Muscle layer of duodenum (tissue), 2 donors: ENCODE measurements around the gene KLHDC7B.
"Not testable (repeated sequence)": the region's sequence is repeated elsewhere in the genome, so short reads cannot be mapped to it uniquely, and the experiment has no call there.

Source experiments
- H3K27ac ChIP-seq: one replicate; pipeline ENCODE4 v1.7.0; 2013; ENCODE audit warnings: mild to moderate bottlenecking, low read length
- H3K27me3 ChIP-seq: one replicate; pipeline ENCODE4 v1.7.0; 2013; ENCODE audit warnings: low read depth, mild to moderate bottlenecking, control low read depth, low read length
- H3K36me3 ChIP-seq, 2 donors: one replicate each; pipeline ENCODE4 v1.7.0; 2013; ENCODE audit warnings: low read length in 2 of 2, control low read depth in 1 of 2, mild to moderate bottlenecking in 1 of 2; ENCODE audit not compliant: insufficient read depth in 2 of 2, control insufficient read depth in 1 of 2
- H3K4me1 ChIP-seq, 2 donors: one replicate each; pipeline ENCODE4 v1.7.0; 2013; ENCODE audit warnings: low read length in 2 of 2, mild to moderate bottlenecking in 2 of 2, control low read depth in 1 of 2, moderate library complexity in 1 of 2; ENCODE audit not compliant: insufficient read depth in 2 of 2, control insufficient read depth in 1 of 2
- H3K4me3 ChIP-seq, 2 donors: one replicate each; pipeline ENCODE4 v1.7.0; 2013; ENCODE audit warnings: low read length in 2 of 2, low read depth in 1 of 2, mild to moderate bottlenecking in 1 of 2
- H3K9me3 ChIP-seq, 2 donors: one replicate each; pipeline ENCODE4 v1.7.0; 2013; ENCODE audit warnings: low read length in 2 of 2, control low read depth in 1 of 2, mild to moderate bottlenecking in 1 of 2; ENCODE audit not compliant: control insufficient read depth in 1 of 2
- donor health status: healthy.

The KLHDC7B gene

DNA sequence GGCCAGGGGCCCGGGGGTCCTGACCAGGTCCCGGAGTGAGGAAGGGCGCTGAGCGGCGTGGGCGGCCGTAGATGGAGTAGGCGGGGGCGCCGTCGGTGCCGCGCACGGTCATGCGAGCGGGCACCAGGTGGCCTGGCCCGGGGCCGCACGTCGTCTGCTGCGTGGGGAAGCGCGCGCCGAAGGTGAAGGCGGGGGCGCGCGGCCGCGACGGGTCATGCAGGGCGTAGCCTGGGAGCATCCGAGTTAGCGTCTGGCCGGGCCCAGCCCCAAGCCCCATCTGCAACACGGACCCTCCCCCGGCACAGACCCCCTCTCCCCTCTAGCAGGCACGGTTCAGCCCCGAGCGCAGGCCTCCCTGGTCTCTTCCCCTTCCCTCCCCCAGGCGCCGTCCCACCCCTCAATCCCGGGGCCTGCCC, 14.1 kb upstream of the KLHDC7B start:
- peaks cover 4 to 42% of the 10 kb centered on the region in 2 donors for H3K4me1 ChIP-seq
- H3K27me3 ChIP-seq = no peaks in the 10 kb centered on the region
- H3K4me3 ChIP-seq = peak overlapping the region; percentile 56 to 61
- peaks cover 3% of the 10 kb centered on the region in 2 donors for H3K36me3 ChIP-seq
- no peaks in the 10 kb centered on the region for H3K9me3 ChIP-seq
- peak overlapping the region; percentile 98 for H3K27ac ChIP-seq

DNA sequence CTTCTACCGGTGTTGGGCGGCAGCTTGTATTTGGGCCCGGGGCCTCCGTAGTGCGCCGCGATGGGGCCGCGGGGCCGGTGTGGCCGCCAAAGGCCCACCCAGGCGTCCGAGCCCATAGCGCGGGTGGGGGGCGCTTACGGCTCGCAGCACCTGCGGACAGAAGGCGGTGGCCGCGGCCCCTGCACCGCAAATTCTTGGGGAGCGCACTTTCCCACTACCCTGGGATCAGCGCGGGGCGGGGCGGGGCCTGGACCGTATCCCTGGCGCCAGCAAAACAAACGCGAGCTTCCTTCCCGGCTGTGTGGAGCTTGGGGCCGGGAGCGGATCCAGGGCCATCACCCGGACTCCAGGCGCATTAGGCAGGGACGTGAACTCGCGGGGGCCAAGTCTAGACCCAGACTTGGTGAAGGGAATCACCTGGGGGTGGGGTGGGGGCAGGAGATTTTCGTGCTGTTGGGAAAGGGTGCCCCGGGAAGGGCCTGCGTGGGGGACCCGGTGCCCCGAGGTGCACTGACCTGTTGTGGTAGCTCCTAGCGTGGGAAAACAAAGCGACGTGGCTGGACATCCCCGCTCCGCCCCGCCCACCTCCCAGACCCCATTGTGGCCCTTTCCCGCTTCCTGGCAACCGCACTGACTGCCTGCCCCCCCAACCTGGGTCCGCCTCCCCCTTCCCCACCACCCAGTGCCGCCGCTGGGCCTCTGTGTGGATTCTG, 13.6 kb upstream of the KLHDC7B start:
- H3K4me1 ChIP-seq = peaks cover 4 to 37% of the 10 kb centered on the region in 2 donors
- H3K9me3 ChIP-seq = no peaks in the 10 kb centered on the region
- peak overlapping the region; percentile 56 for H3K27ac ChIP-seq
- no peaks in the 10 kb centered on the region for H3K27me3 ChIP-seq
- H3K4me3 ChIP-seq = peak overlapping the region; percentile 56 to 61
- peaks cover 3% of the 10 kb centered on the region in 2 donors for H3K36me3 ChIP-seq

DNA sequence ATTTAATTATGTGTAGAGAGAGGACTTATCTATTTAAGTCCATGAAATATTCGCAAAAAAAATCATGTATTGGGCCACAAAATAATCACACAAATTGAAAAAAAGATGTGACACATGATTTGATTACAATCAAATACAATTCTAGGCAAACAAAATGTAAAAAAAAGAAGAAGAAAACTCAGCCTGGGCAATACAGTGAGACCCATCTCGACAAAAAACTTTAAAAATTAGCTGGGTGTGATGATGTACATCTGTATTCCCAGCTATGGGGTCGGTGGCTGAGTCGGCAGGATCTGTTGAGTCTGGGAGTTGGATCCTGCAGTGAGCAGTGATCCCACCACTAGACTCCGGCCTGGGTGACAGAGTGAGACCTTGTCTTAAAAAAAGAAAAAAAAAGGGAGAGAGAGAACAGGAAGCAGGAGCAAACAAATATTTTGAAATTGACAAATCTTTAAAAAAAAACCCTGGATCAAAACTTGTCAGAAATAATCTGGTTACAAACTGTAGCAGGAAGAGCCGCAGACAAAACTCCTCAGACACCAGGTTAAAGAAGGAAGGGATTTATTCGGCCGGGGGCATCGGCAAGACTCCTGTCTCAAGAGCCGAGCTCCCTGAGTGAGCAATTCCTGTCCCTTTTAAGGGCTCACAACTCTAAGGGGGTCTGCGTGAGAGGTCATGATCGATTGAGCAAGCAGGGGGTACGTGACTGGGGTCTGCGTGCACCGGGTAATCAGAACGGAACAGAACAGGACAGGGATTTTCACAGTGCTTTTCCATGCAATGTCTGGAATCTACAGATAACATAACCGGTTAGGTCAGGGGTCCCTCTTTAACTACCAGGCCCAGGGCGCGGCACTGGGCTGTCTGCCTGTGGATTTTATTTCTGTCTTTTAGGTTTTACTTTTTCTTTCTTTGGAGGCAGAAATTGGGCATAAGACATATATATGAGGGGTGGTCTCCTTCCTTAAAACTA, 12.6 kb upstream of the KLHDC7B start:
- Histone ChIP-seq H3K27ac (peak overlapping the region; percentile 56), H3K4me1 (peaks cover 4 to 32% of the 10 kb centered on the region in 2 donors), H3K4me3 (no peak overlapping the region), H3K36me3 (peaks cover 3% of the 10 kb centered on the region in 2 donors), H3K9me3 (no peaks in the 10 kb centered on the region), H3K27me3 (no peaks in the 10 kb centered on the region)

DNA sequence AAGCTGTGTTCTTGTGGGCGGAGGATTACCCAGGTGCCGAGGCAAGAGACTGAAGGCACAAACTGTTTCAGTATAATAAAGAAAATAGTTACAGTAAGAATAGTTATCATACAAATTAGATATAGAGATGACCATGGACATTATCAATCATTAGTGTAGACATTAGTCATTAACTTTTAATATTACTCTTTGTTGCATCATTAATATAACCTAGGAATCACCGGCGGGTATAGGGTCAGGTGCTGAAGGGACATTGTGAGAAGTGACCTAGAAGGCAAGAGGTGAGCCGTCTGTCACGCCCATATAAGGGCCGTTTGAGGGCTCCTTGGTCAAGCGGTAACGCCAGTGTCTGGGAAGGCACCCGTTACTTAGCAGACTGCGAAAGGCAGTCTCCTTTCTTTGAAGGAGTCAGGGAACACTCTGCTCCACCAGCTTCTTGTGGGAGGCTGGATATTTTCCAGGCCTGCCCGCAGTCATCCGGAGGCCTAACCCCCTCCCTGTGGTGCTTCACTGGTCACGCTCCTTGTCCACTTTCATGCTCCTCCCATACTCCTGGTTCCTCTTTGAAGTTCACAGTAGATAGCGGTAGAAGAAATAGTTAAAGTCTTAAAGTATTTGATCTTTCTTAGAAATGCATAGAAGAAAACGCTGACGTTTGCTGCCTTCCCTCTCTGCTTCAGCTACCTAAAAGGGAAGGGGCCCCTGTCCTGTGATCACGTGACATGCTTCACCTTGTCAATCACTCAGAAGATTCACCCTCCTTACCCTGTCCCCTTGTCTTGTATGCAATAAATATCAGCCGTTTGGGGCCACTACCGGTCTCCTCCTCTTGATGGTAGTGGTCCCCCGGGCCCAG, 11.6 kb upstream of the KLHDC7B start:
- not testable (repeated sequence) for H3K27ac ChIP-seq, H3K9me3 ChIP-seq, H3K4me3 ChIP-seq, H3K27me3 ChIP-seq, H3K36me3 ChIP-seq
- peaks cover under 1 to 32% of the 10 kb centered on the region in 2 donors for H3K4me1 ChIP-seq

DNA sequence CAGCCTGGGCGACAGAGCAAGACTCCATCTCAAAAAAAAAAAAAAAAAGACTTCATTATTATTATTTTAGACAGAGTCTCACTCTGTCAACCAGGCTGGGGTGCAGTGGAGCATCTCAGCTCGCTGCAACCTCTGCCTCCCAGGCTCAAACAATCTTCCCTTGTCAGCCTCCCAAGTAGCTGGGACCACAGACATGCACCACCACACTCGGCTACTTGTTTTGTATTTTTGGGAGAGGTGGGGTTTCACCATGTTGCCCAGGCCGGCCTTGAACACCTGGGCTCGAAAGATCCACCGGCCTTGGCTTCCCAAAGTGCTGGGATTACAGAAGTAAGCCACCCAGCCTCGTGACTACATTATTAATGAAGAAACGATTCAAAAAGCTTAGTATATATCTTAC, 10.6 kb upstream of the KLHDC7B start:
- Histone ChIP-seq H3K4me3 (no peak overlapping the region), H3K4me1 (peaks cover 5 to 26% of the 10 kb centered on the region in 2 donors), H3K36me3 (peaks cover 0 to 1% of the 10 kb centered on the region in 2 donors), H3K27me3 (no peaks in the 10 kb centered on the region), H3K9me3 (no peaks in the 10 kb centered on the region), H3K27ac (no peak overlapping the region)

DNA sequence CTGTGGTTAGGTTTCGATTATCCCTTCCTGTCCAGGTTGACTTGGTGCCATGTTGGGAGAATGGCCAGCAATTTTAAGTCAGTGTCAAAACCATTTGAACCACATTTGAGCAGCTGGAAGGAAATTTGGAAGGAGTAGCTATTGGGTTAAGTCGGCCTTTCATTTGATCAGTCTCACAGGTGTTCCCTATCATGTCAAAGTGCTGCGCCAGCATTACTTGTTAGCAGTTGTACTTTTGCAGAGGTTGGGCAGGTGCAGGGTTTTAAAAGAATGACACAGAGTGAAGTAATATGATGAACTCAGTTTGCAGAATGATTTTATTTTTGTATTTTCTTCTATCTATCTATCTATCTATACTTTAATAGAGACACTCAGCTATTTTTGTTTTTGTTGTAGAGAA, 9.5 kb upstream of the KLHDC7B start:
- peaks cover 9 to 15% of the 10 kb centered on the region in 2 donors for H3K4me1 ChIP-seq
- no peaks in the 10 kb centered on the region for H3K27me3 ChIP-seq
- H3K27ac ChIP-seq = no peak overlapping the region

DNA sequence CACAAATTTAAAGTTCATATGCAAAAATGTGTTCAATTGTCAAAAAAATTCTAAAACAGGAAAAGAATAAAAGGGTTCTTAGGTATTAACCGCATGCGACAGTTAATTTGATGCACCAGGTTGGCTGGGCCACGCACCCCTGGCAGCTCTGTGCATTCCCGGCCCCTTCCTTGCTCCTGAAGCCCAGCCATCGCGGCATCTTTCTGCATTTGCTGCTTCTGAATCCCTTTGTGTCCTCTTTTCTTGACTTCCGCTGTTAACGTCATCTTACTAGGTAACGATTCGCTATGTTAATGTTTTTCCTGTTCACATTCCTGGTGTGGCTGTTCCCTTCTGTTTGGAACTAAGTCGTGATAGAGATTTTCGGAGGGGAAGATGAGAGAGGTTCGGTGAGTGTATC, 7.9 kb upstream of the KLHDC7B start:
- H3K27me3 ChIP-seq = no peaks in the 10 kb centered on the region
- H3K4me1 ChIP-seq = peaks cover 0 to 9% of the 10 kb centered on the region in 2 donors
- peak overlapping the region; percentile 73 for H3K27ac ChIP-seq
- no peak overlapping the region for H3K4me3 ChIP-seq
- no peaks in the 10 kb centered on the region for H3K9me3 ChIP-seq
- H3K36me3 ChIP-seq = no peaks in the 10 kb centered on the region

More for the DNA sequence above, 9.5 kb upstream of the KLHDC7B start:
- no peaks in the 10 kb centered on the region for H3K36me3 ChIP-seq
- H3K4me3 ChIP-seq = no peak overlapping the region
- H3K9me3 ChIP-seq = no peaks in the 10 kb centered on the region

DNA sequence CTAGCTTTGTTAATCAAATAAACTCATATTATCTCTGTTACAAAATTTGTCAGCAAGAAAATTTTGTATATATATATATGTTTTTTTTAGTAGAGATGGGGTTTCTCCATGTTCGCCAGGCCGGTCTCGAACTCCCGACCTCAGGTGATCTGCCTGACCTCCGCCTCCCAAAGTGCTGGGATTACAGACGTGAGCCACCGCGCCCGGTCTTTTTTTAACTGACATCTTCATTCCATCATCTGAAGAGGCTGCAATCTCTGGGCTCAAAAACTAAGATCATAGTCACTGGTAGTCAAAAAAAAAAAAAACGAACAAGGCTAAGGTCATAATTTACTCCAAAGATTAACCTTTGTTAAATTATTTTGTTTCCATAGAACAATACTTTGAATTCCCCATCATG, 5.3 kb upstream of the KLHDC7B start:
- no peaks in the 10 kb centered on the region for H3K36me3 ChIP-seq
- H3K27ac ChIP-seq = peak overlapping the region; percentile 64
- no peak overlapping the region for H3K4me3 ChIP-seq
- no peaks in the 10 kb centered on the region for H3K27me3 ChIP-seq
- no peaks in the 10 kb centered on the region for H3K9me3 ChIP-seq
- peaks cover 4 to 9% of the 10 kb centered on the region in 2 donors for H3K4me1 ChIP-seq

DNA sequence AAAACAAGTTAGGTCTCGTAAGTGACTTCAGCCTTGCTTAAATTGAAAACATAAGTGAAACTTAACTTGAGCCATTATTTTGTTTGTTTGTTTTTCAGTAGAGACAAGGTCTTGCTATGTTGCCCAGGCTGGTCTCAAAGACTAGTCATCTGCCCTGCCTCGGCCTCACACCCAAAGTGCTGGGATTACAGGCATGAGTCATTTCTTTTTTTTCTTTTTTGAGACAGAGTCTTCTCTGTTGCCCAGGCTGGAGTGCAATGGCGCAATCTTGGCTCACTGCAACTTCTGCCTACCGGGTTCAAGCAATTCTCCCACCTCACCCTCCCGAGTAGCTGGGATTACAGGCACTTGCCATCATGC, 4.1 kb upstream of the KLHDC7B start:
- not testable (repeated sequence) for H3K27me3 ChIP-seq, H3K9me3 ChIP-seq, H3K36me3 ChIP-seq, H3K4me1 ChIP-seq, H3K4me3 ChIP-seq
- peak overlapping the region; percentile 45 for H3K27ac ChIP-seq

DNA sequence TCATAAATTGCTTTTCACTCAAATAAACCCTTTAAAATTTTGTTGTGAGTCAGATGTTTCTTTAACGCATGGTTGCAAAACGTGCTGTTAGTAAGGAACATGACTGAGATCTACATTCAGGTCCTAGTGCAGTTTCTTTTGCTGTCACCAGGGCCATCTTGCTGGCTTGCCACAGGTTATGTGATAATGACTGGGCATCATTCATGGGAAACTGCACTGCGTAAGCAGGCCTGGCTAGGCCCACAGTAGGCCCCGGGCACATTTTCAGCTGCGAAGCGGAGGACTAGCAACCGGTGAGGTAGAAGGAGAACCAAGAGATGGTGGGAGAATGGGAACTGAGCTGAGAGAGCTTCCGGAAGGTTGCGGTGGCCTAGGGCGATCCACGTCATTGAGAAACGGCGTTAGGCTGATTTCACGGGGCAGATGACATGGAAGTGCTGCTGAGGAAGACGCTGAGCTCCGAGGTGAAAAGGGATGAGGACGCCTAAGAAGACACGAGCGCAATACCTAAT, 3.2 kb upstream of the KLHDC7B start:
- Histone ChIP-seq H3K4me3 (no peak overlapping the region), H3K27me3 (no peaks in the 10 kb centered on the region), H3K4me1 (peaks cover 8 to 9% of the 10 kb centered on the region in 2 donors), H3K9me3 (no peaks in the 10 kb centered on the region), H3K27ac (peak overlapping the region; percentile 45), H3K36me3 (no peaks in the 10 kb centered on the region)
